C4-2B (cell line): ENCODE results near the gene USP35.

Experiments used
- H3K27ac ChIP-seq: fragments of 450-650 bp; 2 replicates; pipeline ENCODE4 v1.5.1; 2017
- ZFX ChIP-seq: fragments of 450-650 bp; IDR thresholded peaks from 2 replicates; pipeline ENCODE4 v1.6.1; 2017
- TF ChIP-seq, protein P1 (sequence below): fragments of 450-650 bp; conservative IDR thresholded peaks from 2 replicates; pipeline ENCODE4 v1.5.1; 2017; ENCODE audit warnings: mild to moderate bottlenecking

Gene USP35

DNA sequence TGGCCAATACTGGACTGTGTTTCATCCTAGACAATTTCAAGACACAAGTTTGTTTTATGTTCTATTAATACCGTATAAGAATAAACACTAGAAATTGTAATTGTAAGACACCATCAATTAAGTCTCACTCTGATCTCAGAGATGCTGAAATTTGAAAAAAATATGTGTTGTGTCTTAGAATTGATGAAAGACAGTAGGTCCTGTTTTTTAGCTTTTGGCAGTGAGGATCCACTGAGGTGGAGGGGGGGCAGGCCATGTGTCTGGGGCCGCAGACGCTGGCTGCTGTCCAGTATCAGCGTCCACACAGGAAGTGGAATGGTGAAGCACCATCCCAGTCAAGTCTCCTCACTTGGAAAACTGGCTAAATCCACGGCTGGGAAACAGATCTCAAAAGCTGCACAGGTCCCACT, 26.8 kb upstream of the USP35 start:
- no peak for TF ChIP-seq ZFX
- TF ChIP-seq, protein P1, sequence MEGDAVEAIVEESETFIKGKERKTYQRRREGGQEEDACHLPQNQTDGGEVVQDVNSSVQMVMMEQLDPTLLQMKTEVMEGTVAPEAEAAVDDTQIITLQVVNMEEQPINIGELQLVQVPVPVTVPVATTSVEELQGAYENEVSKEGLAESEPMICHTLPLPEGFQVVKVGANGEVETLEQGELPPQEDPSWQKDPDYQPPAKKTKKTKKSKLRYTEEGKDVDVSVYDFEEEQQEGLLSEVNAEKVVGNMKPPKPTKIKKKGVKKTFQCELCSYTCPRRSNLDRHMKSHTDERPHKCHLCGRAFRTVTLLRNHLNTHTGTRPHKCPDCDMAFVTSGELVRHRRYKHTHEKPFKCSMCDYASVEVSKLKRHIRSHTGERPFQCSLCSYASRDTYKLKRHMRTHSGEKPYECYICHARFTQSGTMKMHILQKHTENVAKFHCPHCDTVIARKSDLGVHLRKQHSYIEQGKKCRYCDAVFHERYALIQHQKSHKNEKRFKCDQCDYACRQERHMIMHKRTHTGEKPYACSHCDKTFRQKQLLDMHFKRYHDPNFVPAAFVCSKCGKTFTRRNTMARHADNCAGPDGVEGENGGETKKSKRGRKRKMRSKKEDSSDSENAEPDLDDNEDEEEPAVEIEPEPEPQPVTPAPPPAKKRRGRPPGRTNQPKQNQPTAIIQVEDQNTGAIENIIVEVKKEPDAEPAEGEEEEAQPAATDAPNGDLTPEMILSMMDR, result no peak
- no peak overlapping the region for H3K27ac ChIP-seq

DNA sequence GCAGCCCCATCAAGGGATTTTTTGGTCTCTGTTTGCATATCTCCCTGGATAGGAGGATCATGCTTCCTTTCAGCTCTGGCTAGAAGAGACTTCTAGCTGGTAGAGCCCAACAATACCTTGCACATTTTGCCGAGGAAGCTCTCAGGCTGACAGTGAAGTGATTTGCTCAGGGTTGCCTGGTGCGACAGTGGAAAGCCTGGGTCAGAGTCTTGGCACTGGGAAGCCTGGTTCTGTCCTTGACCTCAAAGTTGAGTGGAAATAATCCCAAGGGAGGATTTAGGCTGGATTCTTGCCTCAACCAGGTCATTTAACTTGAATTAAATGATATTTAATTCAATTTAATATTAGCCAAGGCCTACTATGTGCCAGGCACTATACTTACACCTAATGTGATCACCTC, 24.9 kb upstream of the USP35 start:
- no peak overlapping the region for H3K27ac ChIP-seq
- TF ChIP-seq, protein P1, result no peak
- no peak for TF ChIP-seq ZFX

DNA sequence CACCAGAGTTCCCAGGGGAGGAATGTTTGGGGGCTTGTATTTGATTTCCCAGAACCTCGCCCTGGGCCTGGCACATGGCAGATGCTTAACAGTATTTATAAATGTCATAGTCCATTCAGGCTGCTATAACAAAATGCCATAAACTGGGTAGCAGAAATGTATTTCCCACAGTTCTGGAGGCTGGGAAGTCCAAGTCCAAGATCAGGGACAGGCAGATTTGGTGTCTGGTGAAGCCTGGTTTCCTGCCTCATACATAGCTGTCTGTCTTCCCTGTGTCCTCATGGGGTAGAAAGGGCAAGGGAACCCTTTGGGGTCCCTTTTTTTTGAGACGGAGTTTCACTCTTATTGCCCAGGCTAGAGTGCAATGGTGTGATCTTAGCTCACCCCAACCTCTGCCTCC, 24.2 kb upstream of the USP35 start:
- TF ChIP-seq, protein P1, result no peak
- no peak for TF ChIP-seq ZFX
- H3K27ac ChIP-seq, result no peak overlapping the region

DNA sequence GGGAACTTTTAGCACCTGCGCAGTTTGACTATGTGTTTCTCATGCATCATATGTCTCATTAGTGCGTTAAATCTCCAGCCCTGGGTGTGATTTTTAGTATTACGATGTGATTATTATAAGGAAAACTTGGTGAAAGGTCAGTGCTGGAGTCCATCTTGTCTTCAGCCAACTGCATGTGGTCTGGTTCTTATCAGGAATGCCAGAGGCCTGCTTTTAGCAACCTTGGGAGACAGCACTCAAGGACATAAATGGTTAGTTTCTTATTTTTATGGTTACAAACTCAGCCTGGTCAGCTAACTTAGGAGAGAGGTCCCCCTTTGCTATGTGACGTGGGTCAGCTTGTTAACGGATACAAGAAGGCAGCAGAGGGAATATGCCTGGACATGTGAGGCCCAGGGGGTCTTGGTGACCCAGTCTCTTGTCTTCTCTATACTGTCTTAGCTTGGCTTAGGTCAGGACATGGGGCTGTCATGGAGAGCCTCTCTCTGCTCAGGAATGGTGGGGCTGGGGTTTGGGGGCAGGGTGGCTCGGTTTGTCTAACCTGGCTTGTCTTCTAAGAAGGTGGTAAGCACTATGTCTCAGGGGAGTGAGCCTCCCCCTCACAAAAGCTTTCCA, 21.8 kb upstream of the USP35 start:
- peak overlapping the region; percentile 81 for H3K27ac ChIP-seq
- TF ChIP-seq, protein P1, result no peak
- TF ChIP-seq ZFX, result no peak

DNA sequence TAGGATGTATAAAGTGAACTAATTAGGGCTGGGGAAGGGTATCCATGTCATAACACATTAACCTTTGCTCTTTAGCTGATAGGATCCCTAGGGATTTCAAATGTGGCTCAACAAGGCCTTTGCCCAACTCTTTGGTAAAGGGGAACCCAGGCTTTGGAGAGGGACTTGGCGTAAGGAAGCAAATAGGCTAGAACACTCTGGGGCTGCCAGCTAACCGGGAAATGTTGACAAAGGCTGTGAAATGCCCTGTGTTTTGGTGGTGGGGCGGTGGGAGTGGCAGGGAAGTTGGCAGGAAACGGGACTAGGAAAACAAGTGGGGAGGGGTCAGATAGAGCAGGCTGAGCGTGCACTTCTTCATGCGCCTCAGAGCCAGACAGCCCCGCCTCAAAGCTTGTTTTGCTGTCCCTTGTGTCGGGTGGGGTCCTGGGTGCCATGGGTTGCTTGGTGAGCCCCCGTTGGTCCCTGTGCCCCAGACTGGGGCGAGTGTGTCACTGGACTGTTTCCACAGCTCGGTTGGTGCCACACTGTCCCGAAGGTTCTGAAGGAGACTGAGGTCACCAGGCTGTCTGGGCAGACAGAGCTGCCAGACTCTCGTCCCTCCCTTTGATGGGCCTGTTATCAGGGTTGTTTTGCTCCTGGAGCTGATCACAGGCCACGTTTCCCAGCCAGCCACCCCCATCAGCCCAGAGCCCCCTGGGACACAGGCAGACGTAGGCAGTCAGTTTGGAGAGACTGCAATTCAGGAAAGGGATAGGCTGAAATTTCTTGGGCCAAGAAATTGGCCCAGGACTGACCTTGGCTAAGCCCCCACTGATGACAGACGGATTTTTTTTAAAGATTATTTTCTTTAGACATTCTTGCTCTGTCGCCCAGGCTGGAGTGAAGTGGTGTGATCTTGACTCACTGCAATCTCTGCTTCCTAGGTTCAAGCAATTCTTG, 19.9 kb upstream of the USP35 start:
- TF ChIP-seq, protein P1, result no peak
- no peak for TF ChIP-seq ZFX
- peak overlapping the region; percentile 81 for H3K27ac ChIP-seq

DNA sequence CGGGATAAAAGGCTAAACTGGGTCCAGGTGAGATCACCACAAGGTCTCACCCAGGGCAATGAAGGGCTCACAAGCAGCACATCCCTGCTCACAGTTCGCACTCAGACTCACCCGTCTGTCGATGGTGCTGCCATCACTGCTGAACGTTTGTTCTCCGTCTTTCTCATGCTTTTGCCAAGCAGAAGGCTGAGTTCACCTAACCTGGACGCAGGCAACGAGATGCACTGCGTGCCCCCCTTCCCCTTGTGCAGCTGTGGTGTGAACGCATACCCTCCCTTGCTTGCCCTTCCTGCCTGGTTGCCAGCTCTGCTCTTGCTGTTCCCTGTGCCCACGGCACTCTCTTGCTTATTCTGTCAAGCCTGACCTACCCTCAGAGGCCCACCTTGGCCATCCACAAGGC, 18.3 kb upstream of the USP35 start:
- H3K27ac ChIP-seq, result peak overlapping the region; percentile 81
- TF ChIP-seq, protein P1, result no peak
- TF ChIP-seq ZFX, result no peak
